Hepatocyte (in vitro differentiated cells): ENCODE measurements around the gene PAK5. TPM values are rescaled to one million over a fixed set of nuclear protein-coding genes. Genes with fewer than 3 reads are reported as not detected.

ENCODE experiments used
- DNase-seq: peaks from one replicate; pipeline ENCODE4 v3.0.0-alpha.2; 2016; ENCODE audit warnings: low spot score
- H2AFZ ChIP-seq: fragments of 200-600 bp; sonication (generic); 2 replicates; pipeline ENCODE4 v1.6.0; 2016; ENCODE audit warnings: antibody characterized with exemption, mild to moderate bottlenecking
- H3K27ac ChIP-seq: fragments of 200-600 bp; sonication (generic); 2 replicates; pipeline ENCODE4 v1.5.1; 2016; ENCODE audit warnings: mild to moderate bottlenecking
- H3K27me3 ChIP-seq: fragments of 200-600 bp; sonication (generic); 2 replicates; pipeline ENCODE4 v1.6.1; 2016
- H3K36me3 ChIP-seq: fragments of 200-600 bp; sonication (generic); replicated peaks from 2 replicates; pipeline ENCODE4 v1.5.1; 2016; ENCODE audit warnings: low read depth; ENCODE audit not compliant: insufficient read depth
- H3K4me1 ChIP-seq: fragments of 200-600 bp; sonication (generic); 2 replicates; pipeline ENCODE4 v1.5.1; 2016; ENCODE audit warnings: mild to moderate bottlenecking, moderate library complexity; ENCODE audit not compliant: insufficient read depth
- H3K4me2 ChIP-seq: fragments of 200-600 bp; sonication (generic); 2 replicates; pipeline ENCODE4 v1.6.0; 2016
- H3K4me3 ChIP-seq: fragments of 200-600 bp; sonication (generic); 2 replicates; pipeline ENCODE4 v1.5.1; 2016; ENCODE audit warnings: mild to moderate bottlenecking
- H3K79me2 ChIP-seq: fragments of 200-600 bp; sonication (generic); 2 replicates; pipeline ENCODE4 v1.6.0; 2017; ENCODE audit warnings: mild to moderate bottlenecking
- H3K9me2 ChIP-seq: fragments of 200-600 bp; sonication (generic); replicated peaks from 2 replicates; pipeline ENCODE4 v1.6.0; 2017; ENCODE audit warnings: mild to moderate bottlenecking; ENCODE audit not compliant: insufficient read depth
- H3K9me3 ChIP-seq: fragments of 200-600 bp; sonication (generic); 2 replicates; pipeline ENCODE4 v1.5.1; 2016; ENCODE audit warnings: low read depth, mild to moderate bottlenecking
- H4K20me1 ChIP-seq: fragments of 200-600 bp; sonication (generic); 2 replicates; pipeline ENCODE4 v1.6.0; 2016; ENCODE audit warnings: mild to moderate bottlenecking; ENCODE audit not compliant: insufficient read depth, poor library complexity, severe bottlenecking
- EZH2 ChIP-seq: fragments of 200-600 bp; sonication (generic); IDR thresholded peaks from 2 replicates; pipeline ENCODE4 v1.6.1; 2016; ENCODE audit warnings: antibody characterized with exemption, mild to moderate bottlenecking, borderline replicate concordance
- EZH2phosphoT487 ChIP-seq: fragments of 200-600 bp; sonication (generic); IDR thresholded peaks from one replicate; pipeline ENCODE4 v1.6.1; 2018; ENCODE audit warnings: antibody characterized with exemption, mild to moderate bottlenecking, low read depth, moderate library complexity; ENCODE audit not compliant: unreplicated experiment, severe bottlenecking
- WGBS: methylation state at CpG from one replicate; pipeline ENCODE4 v1.1.6; 2016; ENCODE audit warnings: low lambda C conversion rate; ENCODE audit errors: missing lambda C conversion rate; 5-methylcytosine and 5-hydroxymethylcytosine counted together
- polyA plus RNA-seq: library from polyadenylated mRNA; unstranded; fragments of >200 nt; fragmentation: Nextera tagmentation; extraction: Ambion mirVana; gene quantifications from 2 replicates; pipeline ENCODE4 v1.2.1, GENCODE V29; 2016
- total RNA-seq: library from RNA; depleted of rRNA; stranded (reverse); fragments of >200 nt; gene quantifications from 2 replicates; pipeline ENCODE4 v1.2.3, GENCODE V29; 2014
- TF ChIP-seq, protein P1 (sequence below): fragments of 200-600 bp; sonication (generic); IDR thresholded peaks from 2 replicates; pipeline ENCODE4 v1.5.1; 2016; ENCODE audit warnings: antibody characterized with exemption, mild to moderate bottlenecking; ENCODE audit not compliant: poor library complexity

PAK5 gene
- total and polyA plus RNA-seq, 2 experiments from 2014 or later: 0.56 to 0.97 TPM

- Histone ChIP-seq H3K79me2 (no peaks in the 10 kb centered on the region), H2AFZ (no peak overlapping the region), H3K4me3 (no peak overlapping the region), H4K20me1 (no peaks in the 10 kb centered on the region), H3K4me2 (no peak overlapping the region), H3K27ac (no peak overlapping the region), H3K27me3 (no peaks in the 10 kb centered on the region), H3K9me3 (no peaks in the 10 kb centered on the region), H3K4me1 (no peaks in the 10 kb centered on the region), H3K36me3 (no peaks in the 10 kb centered on the region), H3K9me2 (no peaks in the 10 kb centered on the region)
- 86% methylated on average over 7 of the region's 7 CpGs for WGBS
- TF ChIP-seq EZH2 (no peak), EZH2phosphoT487 (no peak)
- TF ChIP-seq, protein P1, sequence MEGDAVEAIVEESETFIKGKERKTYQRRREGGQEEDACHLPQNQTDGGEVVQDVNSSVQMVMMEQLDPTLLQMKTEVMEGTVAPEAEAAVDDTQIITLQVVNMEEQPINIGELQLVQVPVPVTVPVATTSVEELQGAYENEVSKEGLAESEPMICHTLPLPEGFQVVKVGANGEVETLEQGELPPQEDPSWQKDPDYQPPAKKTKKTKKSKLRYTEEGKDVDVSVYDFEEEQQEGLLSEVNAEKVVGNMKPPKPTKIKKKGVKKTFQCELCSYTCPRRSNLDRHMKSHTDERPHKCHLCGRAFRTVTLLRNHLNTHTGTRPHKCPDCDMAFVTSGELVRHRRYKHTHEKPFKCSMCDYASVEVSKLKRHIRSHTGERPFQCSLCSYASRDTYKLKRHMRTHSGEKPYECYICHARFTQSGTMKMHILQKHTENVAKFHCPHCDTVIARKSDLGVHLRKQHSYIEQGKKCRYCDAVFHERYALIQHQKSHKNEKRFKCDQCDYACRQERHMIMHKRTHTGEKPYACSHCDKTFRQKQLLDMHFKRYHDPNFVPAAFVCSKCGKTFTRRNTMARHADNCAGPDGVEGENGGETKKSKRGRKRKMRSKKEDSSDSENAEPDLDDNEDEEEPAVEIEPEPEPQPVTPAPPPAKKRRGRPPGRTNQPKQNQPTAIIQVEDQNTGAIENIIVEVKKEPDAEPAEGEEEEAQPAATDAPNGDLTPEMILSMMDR: no peak
- no peak for DNase-seq
Measured at GRCh38 chr20:9610665-9611064, 228.2 kb downstream of the PAK5 start.

- Histone ChIP-seq H3K9me2 (no peaks in the 10 kb centered on the region), H2AFZ (no peak overlapping the region), H3K36me3 (no peaks in the 10 kb centered on the region), H3K79me2 (no peaks in the 10 kb centered on the region), H3K27me3 (no peaks in the 10 kb centered on the region), H3K4me2 (no peak overlapping the region), H3K4me3 (no peak overlapping the region), H3K9me3 (no peaks in the 10 kb centered on the region), H3K27ac (no peak overlapping the region), H3K4me1 (no peaks in the 10 kb centered on the region), H4K20me1 (no peaks in the 10 kb centered on the region)
- DNase-seq: peak; percentile 81
- no peak for TF ChIP-seq EZH2
- TF ChIP-seq, protein P1: peak; percentile 78
- WGBS: 40% methylated on average over 7 of the region's 7 CpGs
Measured at GRCh38 chr20:9609887-9610502, 228.9 kb downstream of the PAK5 start.

DNA sequence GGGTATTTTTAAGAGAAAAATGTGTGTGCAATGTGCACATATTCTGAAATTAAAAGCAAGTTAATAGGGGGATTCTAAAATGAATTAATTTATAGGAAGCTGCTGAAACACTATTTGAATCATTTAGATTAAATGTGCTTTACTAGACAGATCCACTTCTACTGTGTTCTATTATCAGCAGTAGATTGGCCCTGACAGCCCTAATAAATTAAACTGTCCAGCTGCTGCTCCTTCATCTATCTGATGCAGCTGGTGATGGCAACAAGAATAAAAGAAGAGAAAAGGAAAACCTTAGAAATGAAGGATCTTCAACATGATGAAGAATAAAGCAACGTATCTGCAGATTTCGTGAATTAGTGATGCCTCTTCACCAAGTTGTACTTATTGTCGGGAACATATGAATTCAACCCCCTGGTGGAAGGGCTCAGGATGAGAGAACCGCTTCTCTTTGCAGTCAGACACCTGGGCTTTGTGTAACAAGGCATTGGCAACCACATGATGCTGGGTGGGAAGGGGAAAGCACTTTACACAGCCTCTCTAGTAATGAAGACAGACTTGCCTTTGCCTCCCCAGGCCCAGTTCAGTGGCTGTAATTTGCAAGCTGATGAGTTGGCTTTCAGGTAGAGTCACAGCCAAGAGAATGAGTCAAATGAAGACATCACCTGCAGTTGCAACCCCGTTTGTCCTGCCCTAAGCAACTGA lies 230.1 kb downstream of the PAK5 start:
- H3K4me3 ChIP-seq: no peak overlapping the region
- H3K36me3 ChIP-seq: no peaks in the 10 kb centered on the region
- no peak overlapping the region for H3K4me2 ChIP-seq
- no peaks in the 10 kb centered on the region for H3K27me3 ChIP-seq
- WGBS: 92% methylated on average over 5 of the region's 5 CpGs
- no peak for DNase-seq
- H3K27ac ChIP-seq: no peak overlapping the region
- TF ChIP-seq EZH2 (no peak), EZH2phosphoT487 (no peak)
- no peaks in the 10 kb centered on the region for H3K9me2 ChIP-seq
- no peaks in the 10 kb centered on the region for H3K4me1 ChIP-seq
- H4K20me1 ChIP-seq: no peaks in the 10 kb centered on the region
- H2AFZ ChIP-seq: no peak overlapping the region
- H3K9me3 ChIP-seq: no peaks in the 10 kb centered on the region
- H3K79me2 ChIP-seq: no peaks in the 10 kb centered on the region

DNA sequence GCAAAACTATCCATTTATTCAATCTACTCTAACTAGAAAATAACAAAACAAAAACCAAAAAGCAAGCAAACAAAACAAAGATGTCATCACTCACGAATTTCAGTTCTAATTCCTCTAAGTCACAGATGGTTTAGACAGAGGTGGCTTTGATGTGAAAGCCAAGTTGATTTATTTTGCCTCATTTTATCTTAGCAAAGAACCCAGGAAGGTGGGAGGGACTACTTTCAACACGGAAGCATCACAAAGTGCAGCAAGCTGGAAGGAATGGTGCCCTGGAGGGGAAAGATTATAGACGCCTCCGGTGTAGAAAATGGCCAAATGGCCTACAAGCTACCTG lies 236.1 kb downstream of the PAK5 start:
- no peaks in the 10 kb centered on the region for H3K9me3 ChIP-seq
- no peak overlapping the region for H3K27ac ChIP-seq
- TF ChIP-seq EZH2phosphoT487 (no peak), EZH2 (no peak)
- TF ChIP-seq, protein P1: no peak
- no peak overlapping the region for H3K4me2 ChIP-seq
- H3K36me3 ChIP-seq: no peaks in the 10 kb centered on the region
- no peak for DNase-seq
- H4K20me1 ChIP-seq: no peaks in the 10 kb centered on the region
- no peak overlapping the region for H3K4me3 ChIP-seq
- H3K9me2 ChIP-seq: no peaks in the 10 kb centered on the region
- no peaks in the 10 kb centered on the region for H3K79me2 ChIP-seq
- no peaks in the 10 kb centered on the region for H3K4me1 ChIP-seq
- WGBS: 71% methylated on average over 4 of the region's 4 CpGs
- H3K27me3 ChIP-seq: peaks cover 2% of the 10 kb centered on the region
- H2AFZ ChIP-seq: no peak overlapping the region
